ENCODE measurements around the gene C5orf15.
A peak's percentile ranks its signal among the peaks of the same experiment; 100 is the strongest.

C5orf15 gene

GRCh38 chr5:133998042-133998441, 29.6 kb upstream of the C5orf15 start:
- no peak for DNase-seq (ENCODE audit: low spot score)
- in situ Hi-C loops (cut with MboI; ENCODE audit: low pct_unique_long_range_greater_than_20kb, low sequenced_read_pairs, unreplicated experiment), result no loop called here
- TF ChIP-seq, protein P1, sequence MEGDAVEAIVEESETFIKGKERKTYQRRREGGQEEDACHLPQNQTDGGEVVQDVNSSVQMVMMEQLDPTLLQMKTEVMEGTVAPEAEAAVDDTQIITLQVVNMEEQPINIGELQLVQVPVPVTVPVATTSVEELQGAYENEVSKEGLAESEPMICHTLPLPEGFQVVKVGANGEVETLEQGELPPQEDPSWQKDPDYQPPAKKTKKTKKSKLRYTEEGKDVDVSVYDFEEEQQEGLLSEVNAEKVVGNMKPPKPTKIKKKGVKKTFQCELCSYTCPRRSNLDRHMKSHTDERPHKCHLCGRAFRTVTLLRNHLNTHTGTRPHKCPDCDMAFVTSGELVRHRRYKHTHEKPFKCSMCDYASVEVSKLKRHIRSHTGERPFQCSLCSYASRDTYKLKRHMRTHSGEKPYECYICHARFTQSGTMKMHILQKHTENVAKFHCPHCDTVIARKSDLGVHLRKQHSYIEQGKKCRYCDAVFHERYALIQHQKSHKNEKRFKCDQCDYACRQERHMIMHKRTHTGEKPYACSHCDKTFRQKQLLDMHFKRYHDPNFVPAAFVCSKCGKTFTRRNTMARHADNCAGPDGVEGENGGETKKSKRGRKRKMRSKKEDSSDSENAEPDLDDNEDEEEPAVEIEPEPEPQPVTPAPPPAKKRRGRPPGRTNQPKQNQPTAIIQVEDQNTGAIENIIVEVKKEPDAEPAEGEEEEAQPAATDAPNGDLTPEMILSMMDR (IDR thresholded peaks at IDR 0.05; ENCODE audit: extremely low read depth, insufficient read depth, missing control alignments), result no peak

GRCh38 chr5:133996683-133997252, 28.3 kb upstream of the C5orf15 start:
- DNase-seq (ENCODE audit: low spot score), result no peak
- TF ChIP-seq, protein P1 (IDR thresholded peaks at IDR 0.05; ENCODE audit: extremely low read depth, insufficient read depth, missing control alignments), result peak; percentile 70
- in situ Hi-C loops (cut with MboI; ENCODE audit: low pct_unique_long_range_greater_than_20kb, low sequenced_read_pairs, unreplicated experiment), result no loop called here

DNA sequence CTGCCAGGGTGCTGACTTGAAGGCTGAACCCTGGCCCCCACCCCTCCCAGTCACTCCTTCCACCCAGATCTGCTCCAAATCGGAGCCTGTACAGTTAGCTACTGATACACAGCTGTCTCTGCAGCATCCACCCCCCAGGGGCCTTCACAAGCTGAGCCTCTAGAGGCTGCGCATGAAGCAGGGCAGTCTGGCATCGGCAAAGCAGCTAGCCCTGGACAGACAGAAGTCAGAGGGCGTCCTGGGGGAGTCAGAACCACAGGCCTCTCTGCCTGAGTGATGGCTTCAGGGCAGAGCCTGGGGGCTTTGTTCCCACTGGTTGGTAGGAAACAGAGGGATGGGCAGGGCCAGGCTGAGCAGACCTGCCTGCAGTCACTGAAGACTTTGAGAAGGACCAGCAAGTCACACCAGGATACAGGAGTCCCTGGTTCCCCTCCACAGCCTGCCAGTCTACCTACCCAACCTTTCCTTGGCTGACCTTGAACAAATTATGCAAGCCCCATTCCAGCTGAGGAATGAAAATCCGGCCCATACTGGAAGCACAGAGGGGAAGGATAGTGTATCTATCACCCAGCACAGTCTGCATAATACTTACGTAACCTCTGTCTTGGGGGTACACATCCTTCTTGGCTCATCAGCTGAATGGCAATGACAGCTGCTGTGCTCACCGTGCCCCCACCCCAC, 27.6 kb upstream of the C5orf15 start:
- TF ChIP-seq, protein P1 (IDR thresholded peaks at IDR 0.05; ENCODE audit: extremely low read depth, insufficient read depth, missing control alignments), result no peak
- DNase-seq (ENCODE audit: low spot score), result no peak
- in situ Hi-C loops (cut with MboI; ENCODE audit: low pct_unique_long_range_greater_than_20kb, low sequenced_read_pairs, unreplicated experiment), result no loop called here

GRCh38 chr5:133995341-133995740, 26.9 kb upstream of the C5orf15 start:
- DNase-seq (ENCODE audit: low spot score), result no peak
- in situ Hi-C loops (cut with MboI; ENCODE audit: low pct_unique_long_range_greater_than_20kb, low sequenced_read_pairs, unreplicated experiment), result no loop called here

DNA sequence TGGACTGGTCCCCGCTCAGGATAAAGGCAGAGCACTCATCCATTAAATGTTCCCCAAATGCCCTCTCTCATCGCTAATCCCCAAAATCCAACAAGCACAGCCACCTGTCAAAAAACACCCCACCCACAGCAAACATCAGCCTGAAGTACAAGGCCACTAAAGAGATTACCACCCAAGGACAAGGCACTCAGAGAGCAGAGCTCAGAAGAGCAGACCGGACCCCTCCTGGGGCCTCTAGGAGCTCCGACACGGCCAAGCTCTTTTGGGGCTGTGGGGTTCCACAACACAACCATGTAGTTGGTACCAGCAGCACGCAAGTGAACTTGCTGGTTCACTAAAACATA, 26.5 kb upstream of the C5orf15 start:
- TF ChIP-seq, protein P1 (IDR thresholded peaks at IDR 0.05; ENCODE audit: extremely low read depth, insufficient read depth, missing control alignments), result no peak
- in situ Hi-C loops (cut with MboI; ENCODE audit: low pct_unique_long_range_greater_than_20kb, low sequenced_read_pairs, unreplicated experiment), result no loop called here
- DNase-seq (ENCODE audit: low spot score), result no peak

More at GRCh38 chr5:133995341-133995740, 26.9 kb upstream of the C5orf15 start:
- TF ChIP-seq, protein P1 (IDR thresholded peaks at IDR 0.05; ENCODE audit: extremely low read depth, insufficient read depth, missing control alignments), result no peak

GRCh38 chr5:133994297-133994989, 26.0 kb upstream of the C5orf15 start:
- in situ Hi-C loops (cut with MboI; ENCODE audit: low pct_unique_long_range_greater_than_20kb, low sequenced_read_pairs, unreplicated experiment), result no loop called here
- DNase-seq (ENCODE audit: low spot score), result no peak
- TF ChIP-seq, protein P1 (IDR thresholded peaks at IDR 0.05; ENCODE audit: extremely low read depth, insufficient read depth, missing control alignments), result no peak

Data from GM13977 (cell line).